GM19239 (cell line): ENCODE results near the gene HIVEP2.
A peak's percentile ranks its signal among the peaks of the same experiment; 100 is the strongest.

Source experiments
- DNase-seq: peaks from one replicate; pipeline ENCODE4 v3.0.0; 2011; ENCODE audit warnings: low spot score; ENCODE audit not compliant: insufficient read length
- FAIRE-seq: peaks from 2 replicates; lab custom pipeline; 2011; peaks lifted over from hg19 to GRCh38; lab: Jason Lieb, UNC

The HIVEP2 gene

GRCh38 chr6:142868917-142869316 is 76.1 kb downstream of the HIVEP2 start:
- FAIRE-seq (peak; percentile 90), DNase-seq (no peak)

DNA sequence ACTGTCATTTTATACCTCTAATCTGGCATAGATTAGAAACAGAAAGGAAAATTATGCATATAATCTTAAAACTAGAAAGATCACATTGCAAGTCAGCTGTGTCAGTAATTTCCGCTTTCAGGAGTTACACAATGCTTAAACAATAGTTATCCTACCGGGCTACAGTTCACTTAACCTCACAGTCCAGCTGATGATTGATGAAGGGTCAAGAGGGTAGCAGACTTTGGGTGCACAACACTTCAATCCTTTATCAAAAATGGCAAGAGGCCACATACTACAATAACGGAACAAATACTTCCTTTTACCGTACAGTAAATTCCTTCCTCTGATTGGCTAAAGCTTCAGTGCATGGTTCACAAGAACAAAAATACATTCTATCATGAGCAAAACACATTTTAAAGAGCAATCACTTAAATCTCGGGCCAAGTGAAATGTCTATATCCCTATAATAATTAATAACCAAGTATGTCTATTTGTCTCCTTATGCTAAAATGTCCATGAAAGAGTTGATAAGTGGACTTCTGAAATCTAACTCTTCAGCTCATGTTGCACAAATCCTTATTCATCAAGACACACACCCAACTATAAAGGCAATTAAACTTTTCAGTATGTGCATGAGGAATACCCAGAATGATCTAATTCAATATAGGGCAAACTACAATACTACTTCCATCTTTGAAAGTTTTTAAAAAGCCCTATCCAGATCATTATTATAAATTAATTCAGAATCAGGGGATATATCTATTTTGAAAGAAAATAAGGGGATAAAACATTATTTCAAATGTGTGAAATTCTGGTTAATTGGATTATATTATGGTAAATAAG is 76.8 kb downstream of the HIVEP2 start:
- FAIRE-seq (no peak), DNase-seq (no peak)

- DNase-seq (no peak), FAIRE-seq (no peak)
Measured at GRCh38 chr6:142867355-142867801, 77.6 kb downstream of the HIVEP2 start.

DNA sequence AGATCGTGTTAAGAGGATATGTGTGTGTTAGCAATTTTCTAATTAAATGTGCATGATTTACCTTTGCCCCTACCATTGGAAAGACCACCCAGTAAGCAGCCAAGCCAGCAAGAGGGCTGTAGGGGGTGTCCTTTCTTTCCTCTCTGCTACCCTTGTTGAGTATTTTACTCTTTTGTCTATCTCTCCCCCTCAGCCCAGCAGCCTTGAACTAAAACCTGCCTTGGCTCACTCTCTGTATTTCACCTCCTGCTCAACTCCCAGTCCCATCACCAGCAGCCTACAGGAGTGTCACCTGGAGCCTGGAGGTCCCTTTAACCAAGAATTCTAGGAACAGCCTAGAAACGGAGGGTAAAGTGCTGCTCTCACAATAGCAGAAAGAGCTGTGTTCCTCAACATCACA is 81.0 kb downstream of the HIVEP2 start:
- FAIRE-seq: no peak
- no peak for DNase-seq

DNA sequence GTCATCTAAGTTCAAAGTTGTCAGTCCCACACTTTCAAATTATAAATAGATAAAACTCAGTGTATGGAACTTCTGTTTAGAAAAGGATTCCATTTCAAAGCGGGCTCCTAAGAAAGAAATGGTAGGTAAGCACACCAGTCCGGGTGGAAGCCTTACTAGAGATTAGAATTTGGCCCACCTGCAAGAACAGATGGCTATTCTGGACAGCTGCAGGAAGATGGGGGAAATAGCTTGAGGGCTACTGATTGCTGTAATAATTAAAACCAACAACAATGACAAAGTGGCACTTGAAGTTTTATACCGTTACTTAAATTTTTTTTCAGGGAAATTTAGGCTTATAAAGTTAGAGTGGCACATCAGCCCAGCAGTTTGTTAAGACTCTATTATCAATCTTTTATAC is 83.3 kb downstream of the HIVEP2 start:
- FAIRE-seq: no peak
- DNase-seq: no peak

DNA sequence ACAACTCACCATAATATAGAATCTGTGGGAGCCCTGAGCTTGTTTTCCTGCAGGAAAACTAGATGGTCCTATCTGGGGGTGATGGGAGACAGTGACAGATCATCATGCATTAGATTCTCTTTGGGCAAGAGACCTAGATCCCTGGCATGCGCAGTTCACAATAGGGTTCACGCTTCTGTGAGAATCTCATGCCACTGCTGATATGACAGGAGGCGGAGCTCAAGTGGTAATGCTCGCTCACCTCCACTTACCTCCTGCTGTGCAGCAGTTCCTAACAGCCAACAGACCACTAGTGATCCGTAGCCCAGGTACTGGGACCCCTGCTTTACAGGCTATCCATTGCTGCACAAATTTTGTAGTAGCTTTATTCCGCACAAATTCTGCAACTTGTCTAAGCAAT is 84.5 kb downstream of the HIVEP2 start:
- DNase-seq (no peak), FAIRE-seq (no peak)

DNA sequence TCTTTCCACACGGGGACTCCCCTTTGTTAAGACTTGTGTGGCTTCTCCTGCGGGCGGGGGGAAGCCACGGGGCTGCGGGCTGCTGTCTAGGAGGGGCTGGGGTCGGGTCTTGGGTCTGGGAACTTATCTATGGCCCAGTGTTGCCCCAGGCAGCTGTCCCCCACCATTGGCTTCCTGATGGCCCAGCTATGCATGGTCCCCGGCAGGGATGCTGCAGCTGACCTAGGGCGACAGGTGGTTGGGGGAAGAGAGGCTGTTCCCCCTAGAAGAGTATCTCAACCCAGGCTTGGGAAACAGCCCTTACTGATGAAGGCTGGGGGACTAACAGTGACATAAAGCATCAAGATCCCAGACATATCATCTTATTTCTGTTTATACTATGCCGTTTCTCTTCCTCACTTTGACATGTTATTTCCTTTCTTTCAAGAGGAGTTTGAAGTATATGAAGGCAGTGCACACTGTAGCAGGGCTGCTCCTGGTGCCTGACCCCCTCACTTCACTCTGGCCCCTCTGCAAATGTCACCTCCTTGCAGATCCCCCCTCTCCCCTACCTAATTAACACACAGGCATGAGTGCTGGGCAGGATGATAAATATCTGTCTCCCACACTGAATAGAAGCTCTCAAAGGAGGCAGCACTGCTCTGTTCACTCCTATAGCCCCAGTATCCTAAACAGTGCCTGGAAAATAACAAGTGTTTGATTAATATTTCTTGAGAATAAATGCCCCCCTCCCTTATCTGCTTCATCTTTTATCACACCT is 87.0 kb downstream of the HIVEP2 start:
- DNase-seq: no peak
- FAIRE-seq: peak; percentile 71

DNA sequence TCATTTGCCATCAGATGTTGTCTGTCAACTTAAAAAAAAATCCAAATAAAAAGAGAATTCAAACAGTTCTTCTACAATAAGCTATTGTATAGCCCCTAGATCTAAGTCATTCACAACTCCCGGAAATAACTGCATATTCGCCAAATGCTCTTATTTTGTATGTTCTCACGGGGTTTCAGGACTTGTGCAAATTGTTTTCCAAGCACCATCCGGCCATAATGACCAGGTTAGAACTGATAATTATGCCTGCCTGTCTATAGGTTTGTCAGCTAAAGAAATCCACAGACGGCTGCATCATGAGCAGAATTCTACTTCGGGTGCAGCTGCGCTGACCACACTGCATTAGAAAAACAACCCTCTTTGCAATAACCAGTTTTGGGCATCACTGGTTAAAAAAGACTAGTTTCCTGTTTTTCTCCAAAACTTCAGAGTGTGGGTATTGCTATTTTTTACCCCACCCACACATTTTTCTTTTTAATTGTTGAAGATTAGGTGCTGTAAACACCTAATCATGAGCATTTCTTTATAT is 87.7 kb downstream of the HIVEP2 start:
- no peak for FAIRE-seq
- no peak for DNase-seq

DNA sequence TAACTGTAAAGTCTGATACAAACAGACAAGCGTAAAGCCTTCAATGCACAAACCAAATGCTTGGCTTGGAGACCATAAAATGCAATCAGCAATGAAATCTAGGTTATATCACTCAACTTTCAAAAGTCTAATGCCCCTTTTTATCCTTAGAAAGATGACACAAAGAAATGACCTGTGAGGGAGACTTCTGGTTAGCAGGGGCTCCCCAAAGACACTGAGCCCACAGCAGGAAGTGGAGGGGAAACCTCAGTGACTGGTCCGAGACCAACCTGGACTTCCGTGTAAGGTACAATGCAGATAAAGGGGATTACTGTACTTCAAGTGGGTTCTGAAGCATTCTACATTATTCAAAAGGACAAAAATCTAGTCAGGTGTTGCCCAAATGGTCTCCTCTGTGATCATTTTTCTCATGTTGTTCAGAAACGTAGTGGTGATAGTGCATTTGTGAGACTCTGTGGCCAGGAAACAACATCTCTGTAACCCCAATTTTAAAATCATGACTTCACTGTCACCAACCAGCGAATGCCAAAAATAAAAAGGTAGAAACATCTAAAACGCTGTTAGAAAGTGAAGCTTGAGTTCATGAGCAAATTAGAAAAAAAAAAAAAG is 88.2 kb downstream of the HIVEP2 start:
- FAIRE-seq (peak; percentile 96), DNase-seq (no peak)

GRCh38 chr6:142855893-142856623 is 88.9 kb downstream of the HIVEP2 start:
- FAIRE-seq (no peak), DNase-seq (no peak)

GRCh38 chr6:142854589-142855488 is 90.1 kb downstream of the HIVEP2 start:
- FAIRE-seq (peak; percentile 47), DNase-seq (no peak)

DNA sequence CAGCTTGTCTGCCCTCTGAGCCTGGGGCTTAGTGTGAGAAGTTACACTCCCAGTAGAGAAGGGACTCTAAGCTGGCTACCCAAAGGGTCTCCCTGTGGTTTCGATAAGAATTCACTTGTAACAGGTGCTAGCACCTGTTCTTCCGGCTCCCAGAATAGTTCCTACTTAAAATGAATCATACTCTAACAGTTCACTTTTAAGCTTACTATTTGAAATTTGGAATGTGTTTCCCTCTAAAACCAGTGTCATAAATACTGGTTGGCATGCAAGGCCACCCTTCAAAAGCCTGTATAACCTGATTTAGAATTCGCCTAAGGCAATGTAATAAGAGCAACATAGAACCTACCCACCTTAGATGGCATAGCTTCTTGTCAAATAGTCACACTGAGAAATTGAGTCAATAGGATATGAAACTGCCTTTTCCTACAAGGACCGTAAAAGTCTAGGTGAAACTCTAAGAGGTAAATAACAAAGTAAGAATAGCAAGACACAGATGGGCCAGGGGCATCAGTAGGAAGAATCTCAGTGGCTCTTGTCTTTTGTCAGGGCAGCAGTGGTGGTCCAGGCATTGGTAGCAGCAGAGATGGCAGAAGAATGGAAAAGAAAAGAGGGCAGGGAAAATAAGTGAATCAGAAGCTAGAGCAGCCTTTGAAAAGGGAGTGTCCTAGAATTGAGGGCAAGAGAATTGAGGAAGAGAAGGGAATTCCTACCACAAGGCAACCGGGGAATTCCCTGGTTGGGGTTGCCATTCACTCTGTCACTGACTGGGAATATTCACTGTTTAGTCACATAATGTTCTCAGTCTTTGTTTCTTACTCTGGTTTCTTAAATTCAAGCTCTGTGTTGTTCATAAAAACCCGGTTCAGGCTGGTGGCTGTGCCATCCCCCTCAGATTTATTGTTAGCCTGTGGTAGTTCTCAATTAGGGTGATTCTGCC is 91.5 kb downstream of the HIVEP2 start:
- DNase-seq: no peak
- FAIRE-seq: peak; percentile 80

DNA sequence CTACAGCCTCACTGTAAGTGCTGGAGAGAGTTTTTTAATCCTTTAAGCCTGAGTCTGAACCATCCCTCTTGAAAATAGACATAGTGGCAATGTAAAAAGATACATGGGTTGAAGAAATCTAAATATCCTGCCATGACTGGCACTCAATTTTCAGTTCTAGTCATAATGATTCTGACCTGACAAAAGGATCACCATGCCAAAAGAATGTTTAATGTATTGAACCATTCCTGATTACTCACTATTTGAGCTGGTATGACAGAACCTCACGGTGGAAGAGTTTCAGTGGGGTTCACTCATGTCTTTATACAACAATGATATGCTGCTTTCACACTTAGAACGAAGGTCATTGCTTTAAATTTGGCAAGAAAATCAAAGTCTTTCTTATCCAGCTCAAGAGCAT is 93.4 kb downstream of the HIVEP2 start:
- FAIRE-seq: peak; percentile 68
- no peak for DNase-seq

GRCh38 chr6:142850679-142851423 is 94.1 kb downstream of the HIVEP2 start:
- DNase-seq (no peak), FAIRE-seq (peak; percentile 93)

GRCh38 chr6:142848976-142849375 is 96.0 kb downstream of the HIVEP2 start:
- FAIRE-seq (peak; percentile 61), DNase-seq (no peak)

DNA sequence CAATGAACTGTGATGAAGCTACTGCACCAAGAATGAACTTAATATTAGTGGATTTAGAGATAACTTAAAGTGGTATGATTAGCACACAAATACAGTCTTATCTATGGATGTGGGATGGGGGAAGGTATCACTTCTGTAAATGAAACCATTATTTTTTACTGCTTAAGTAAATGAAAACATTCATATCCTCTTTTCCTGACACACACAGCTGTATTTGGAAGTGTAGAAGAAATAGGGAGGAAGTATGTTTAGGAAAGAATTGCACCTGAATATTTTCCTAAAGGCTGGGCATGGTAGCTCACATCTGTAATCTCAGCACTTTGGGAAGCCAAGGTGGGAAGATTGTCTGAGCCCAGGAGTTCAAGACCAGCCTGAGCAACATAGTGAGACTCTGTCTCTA is 96.8 kb downstream of the HIVEP2 start:
- FAIRE-seq: peak; percentile 63

GRCh38 chr6:142846883-142847287 is 98.1 kb downstream of the HIVEP2 start:
- FAIRE-seq (peak; percentile 73), DNase-seq (no peak)

More for the DNA sequence above, 96.8 kb downstream of the HIVEP2 start:
- DNase-seq: no peak
